AG04450 (cell line): ENCODE results near the gene CAPN1. TPM values are rescaled to one million over a fixed set of nuclear protein-coding genes. Genes with fewer than 3 reads are reported as not detected.
"Not testable (repeated sequence)": the region's sequence is repeated elsewhere in the genome, so short reads cannot be mapped to it uniquely, and the experiment has no call there.

ENCODE experiments used
- CTCF ChIA-PET: fragments of 300-600, 350-600 bp; formaldehyde crosslinking; extraction: SDS; loops from one replicate; lab custom pipeline; 2022; ENCODE audit warnings: antibody characterized with exemption, inconsistent platforms; lab: Charles Lee
- POLR2A ChIA-PET: fragments of 350-600 bp; formaldehyde crosslinking; extraction: SDS; loops from one replicate; lab custom pipeline; 2021; ENCODE audit warnings: antibody characterized with exemption, inconsistent platforms; lab: Yijun Ruan, JAX
- DNase-seq: peaks from one replicate; pipeline ENCODE4 v3.0.0-alpha.2; 2011; ENCODE audit warnings: low read depth, low spot score
- H3K27ac ChIP-seq: one replicate; pipeline ENCODE4 v1.5.1; 2012; ENCODE audit warnings: low read depth, low read length, control low read depth
- H3K27me3 ChIP-seq: one replicate; pipeline ENCODE4 v1.6.0; 2012; ENCODE audit warnings: low read length; ENCODE audit not compliant: control insufficient read depth, insufficient read depth
- H3K4me3 ChIP-seq: 2 replicates; pipeline ENCODE4 v1.5.1; 2011; ENCODE audit warnings: mild to moderate bottlenecking, low read depth, low read length, control low read depth
- H3K9me3 ChIP-seq: 2 replicates; pipeline ENCODE4 v1.5.1; 2012; ENCODE audit warnings: low read length; ENCODE audit not compliant: control insufficient read depth, insufficient read depth
- CTCF ChIP-seq: IDR thresholded peaks from 2 replicates; pipeline ENCODE4 v1.5.1; 2011; ENCODE audit warnings: low read depth, low read length, control low read depth, inconsistent platforms
- polyA plus RNA-seq: library from polyadenylated mRNA; depleted of rRNA; stranded (reverse); fragments of >200 nt; gene quantifications from 2 replicates; pipeline ENCODE4 v1.2.3, GENCODE V29; 2011

The CAPN1 gene
- polyA plus RNA-seq, 1 experiment, result 84.1 TPM

DNA sequence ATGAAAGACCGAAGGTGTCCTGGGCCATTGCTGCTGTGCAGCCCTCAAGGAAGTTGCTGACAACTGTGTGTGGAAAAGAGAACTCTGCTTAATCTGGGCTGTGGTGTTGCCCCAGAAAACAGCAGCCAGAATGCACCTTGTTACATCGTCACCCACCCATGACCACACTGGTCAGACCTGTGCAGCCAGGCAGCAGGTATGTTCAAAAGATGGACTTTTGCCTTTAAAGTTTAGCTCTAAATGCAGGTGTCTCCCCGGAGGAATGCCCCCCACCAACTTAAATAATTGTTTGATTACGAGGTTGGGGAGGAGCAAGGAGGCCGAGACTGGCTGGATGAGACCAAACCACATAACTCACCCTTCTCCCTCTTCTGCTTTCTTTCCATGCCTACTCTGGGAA lies 64.8 kb downstream of the CAPN1 start:
- H3K4me3 ChIP-seq, result no peak overlapping the region
- no peak for TF ChIP-seq CTCF
- no peak for DNase-seq
- POLR2A ChIA-PET, result no interaction called here
- peaks cover 3% of the 10 kb centered on the region for H3K27me3 ChIP-seq
- CTCF ChIA-PET, result interaction anchor here (0.6 kb wide), 1 partner anchor 29 kb away, joined by 6 read pairs; no protein-coding TSS in a partner anchor
- H3K9me3 ChIP-seq, result peaks cover 10% of the 10 kb centered on the region
- H3K27ac ChIP-seq, result no peak overlapping the region

- ChIA-PET CTCF (interaction anchor here (1.1 kb wide), 1 partner anchor 23 kb away, joined by 5 read pairs; no protein-coding TSS in a partner anchor), POLR2A (interaction anchor here (0.6 kb wide), 1 partner anchor 21 kb away, joined by 4 read pairs; no protein-coding TSS in a partner anchor)
- not testable (repeated sequence) for H3K9me3 ChIP-seq, H3K27me3 ChIP-seq, DNase-seq, H3K4me3 ChIP-seq, H3K27ac ChIP-seq
Observed at GRCh38 chr11:65248184-65248710, 66.5 kb downstream of the CAPN1 start.

DNA sequence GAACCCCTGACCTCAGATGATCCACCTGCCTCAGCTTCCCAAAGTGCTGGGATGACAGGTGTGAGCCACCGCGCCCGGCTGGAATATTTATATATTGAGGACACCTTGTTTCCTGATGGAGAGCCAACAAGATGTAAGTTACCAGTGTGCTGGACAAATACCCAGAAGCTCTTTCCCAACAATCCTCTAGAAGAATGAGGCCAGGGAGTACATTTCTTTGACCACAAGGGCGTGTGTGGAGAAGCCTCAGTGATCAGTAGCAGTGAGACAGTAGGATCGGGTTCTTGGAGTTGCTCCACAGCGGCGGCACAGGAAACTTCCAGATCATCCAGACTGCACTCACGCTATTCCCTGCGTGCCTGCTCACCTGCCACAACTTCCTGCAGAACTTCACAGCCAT lies 69.7 kb downstream of the CAPN1 start:
- CTCF ChIA-PET, result interaction anchor here (0.7 to 2.2 kb wide), 6 partner anchors 8 to 78 kb away, joined by 3 to 9 read pairs (median 3); no protein-coding TSS in a partner anchor
- H3K4me3 ChIP-seq, result no peak overlapping the region
- no peak for TF ChIP-seq CTCF
- no peaks in the 10 kb centered on the region for H3K9me3 ChIP-seq
- H3K27me3 ChIP-seq, result no peaks in the 10 kb centered on the region
- H3K27ac ChIP-seq, result no peak overlapping the region
- DNase-seq, result no peak
- POLR2A ChIA-PET, result no interaction called here

DNA sequence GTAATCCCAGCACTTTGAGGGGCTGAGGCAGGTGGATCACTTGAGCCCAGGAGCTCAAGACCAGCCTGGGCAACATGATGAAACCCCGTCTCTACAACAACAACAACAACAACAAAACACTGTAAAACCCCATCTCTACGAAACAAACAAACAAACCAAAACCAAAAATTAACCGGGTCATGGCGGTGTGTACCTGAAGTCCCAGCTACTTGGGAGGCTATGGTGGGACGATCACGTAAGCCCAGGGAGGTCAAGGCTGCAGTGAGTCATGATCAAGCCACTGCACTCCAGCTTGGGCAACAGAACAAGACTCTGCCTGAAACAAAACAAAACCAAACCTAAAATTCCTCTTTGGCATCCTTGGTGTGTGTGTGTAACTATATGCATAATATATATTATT lies 73.0 kb downstream of the CAPN1 start:
- Histone ChIP-seq H3K4me3 (no peak overlapping the region), H3K27me3 (no peaks in the 10 kb centered on the region), H3K27ac (no peak overlapping the region), H3K9me3 (no peaks in the 10 kb centered on the region)
- CTCF ChIA-PET, result no interaction called here
- POLR2A ChIA-PET, result no interaction called here
- no peak for TF ChIP-seq CTCF
- no peak for DNase-seq

GRCh38 chr11:65258988-65259387 lies 77.3 kb downstream of the CAPN1 start:
- no peak for DNase-seq
- Histone ChIP-seq H3K4me3 (no peak overlapping the region), H3K9me3 (no peaks in the 10 kb centered on the region; the same call in 1 of the 2 replicates), H3K27me3 (no peaks in the 10 kb centered on the region), H3K27ac (no peak overlapping the region)
- ChIA-PET POLR2A (no interaction called here), CTCF (interaction anchor here (0.8 to 1.0 kb wide), 2 partner anchors 8 to 810 kb away, joined by 3 read pairs; no protein-coding TSS in a partner anchor)
- no peak for TF ChIP-seq CTCF
